ENCODE data around the gene SEMA3F. TPM values are rescaled to one million over a fixed set of nuclear protein-coding genes. Genes with fewer than 3 reads are reported as not detected.

SEMA3F gene
- total RNA-seq: 75.3 and 134 TPM in 2 replicates

GRCh38 chr3:50154840-50155490 is at the start of gene SEMA3F:
TSS of gene SEMA3F (plus strand) at chr3:50155324. CDS start at chr3:50159623, 4,299 bp downstream.

GRCh38 chr3:50190936-50191660 is 36.0 kb downstream of the SEMA3F start, which contains the start of gene GNAT1:
TSS of gene GNAT1 (plus strand) at chr3:50191610. CDS start at chr3:50191726, 116 bp downstream.

GRCh38 chr3:50204804-50205412 is 49.8 kb downstream of the SEMA3F start, which contains the start of gene SLC38A3:
TSS of gene SLC38A3 (plus strand) at chr3:50205271. CDS start at chr3:50214200, 8,929 bp downstream.

GRCh38 chr3:50235716-50236483 is 80.8 kb downstream of the SEMA3F start, which contains the start of gene GNAI2:
TSS of gene GNAI2 (plus strand) at chr3:50236204. CDS start at chr3:50236336, 132 bp downstream.

Small RNA genes lying within 50 kb of the gene (small RNA-seq; reads per million reads assigned to genes)
- gene MIR566: not detected
- not detected for gene MIR5787

Other genes with a start within 250 kb of the SEMA3F start
- gene MON1A, start 225.5 kb upstream of the SEMA3F start, total RNA-seq: 14.6 and 17.0 TPM in 2 replicates
- 77.5 and 83.2 TPM in 2 replicates for gene RBM6, start 215.2 kb upstream of the SEMA3F start, total RNA-seq
- gene RBM5, start 66.4 kb upstream of the SEMA3F start, total RNA-seq: 195 and 202 TPM in 2 replicates
- gene GNAT1, start 36.3 kb downstream of the SEMA3F start, total RNA-seq: not detected in 2 replicates
- gene SLC38A3, start 49.9 kb downstream of the SEMA3F start, total RNA-seq: 0.13 and 0.36 TPM in 2 replicates
- 492 and 561 TPM in 2 replicates for gene GNAI2, start 80.9 kb downstream of the SEMA3F start, total RNA-seq
- 0.40 and 0.79 TPM in 2 replicates for gene SEMA3B, start 113.8 kb downstream of the SEMA3F start, total RNA-seq
- gene LSMEM2, start 123.8 kb downstream of the SEMA3F start, total RNA-seq: not detected in 2 replicates
- 114 and 131 TPM in 2 replicates for gene IFRD2, start 137.1 kb downstream of the SEMA3F start, total RNA-seq
- gene HYAL3, start 144.1 kb downstream of the SEMA3F start, total RNA-seq: 4.9 and 7.0 TPM in 2 replicates
- 7.0 and 10.0 TPM in 2 replicates for gene NAA80, start 144.1 kb downstream of the SEMA3F start, total RNA-seq
- 3.7 and 5.0 TPM in 2 replicates for gene HYAL1, start 148.2 kb downstream of the SEMA3F start, total RNA-seq
- gene HYAL2, start 167.4 kb downstream of the SEMA3F start, total RNA-seq: 271 and 320 TPM in 2 replicates
- gene TUSC2, start 172.9 kb downstream of the SEMA3F start, total RNA-seq: 29.6 and 31.4 TPM in 2 replicates
- gene RASSF1, start 185.5 kb downstream of the SEMA3F start, total RNA-seq: 14.6 and 17.0 TPM in 2 replicates
- gene ZMYND10, start 190.4 kb downstream of the SEMA3F start, total RNA-seq: 0.07 and 0.13 TPM in 2 replicates
- gene NPRL2, start 195.5 kb downstream of the SEMA3F start, total RNA-seq: 15.8 and 16.1 TPM in 2 replicates
- 10.8 and 12.2 TPM in 2 replicates for gene CYB561D2, start 195.5 kb downstream of the SEMA3F start, total RNA-seq
- 42.3 and 46.7 TPM in 2 replicates for gene TMEM115, start 204.2 kb downstream of the SEMA3F start, total RNA-seq

Measured in thoracic aorta endothelial cell (primary cell).